SJCRH30 (cell line): ENCODE data around the gene GPR157. TPM values are rescaled to one million over a fixed set of nuclear protein-coding genes. Genes with fewer than 3 reads are reported as not detected.

ENCODE experiments used
- DNase-seq, 2 experiments: peaks; one replicate each; pipeline ENCODE4 v3.0.0-alpha.2; 2015 to 2020
- H3K27ac ChIP-seq: fragments of 250-450 bp; sonication (Bioruptor Pico); 2 replicates; pipeline ENCODE4 v1.5.1; 2020; ENCODE audit warnings: mild to moderate bottlenecking, moderate library complexity
- H3K27me3 ChIP-seq: fragments of 250-450 bp; sonication (Bioruptor Pico); 2 replicates; pipeline ENCODE4 v1.5.1; 2020; ENCODE audit warnings: mild to moderate bottlenecking, moderate library complexity
- H3K36me3 ChIP-seq: fragments of 250-450 bp; sonication (Bioruptor Pico); 2 replicates; pipeline ENCODE4 v1.5.1; 2020; ENCODE audit warnings: mild to moderate bottlenecking, moderate library complexity
- H3K4me1 ChIP-seq: fragments of 250-450 bp; sonication (Bioruptor Pico); 2 replicates; pipeline ENCODE4 v1.5.1; 2020; ENCODE audit warnings: mild to moderate bottlenecking, moderate library complexity
- H3K4me3 ChIP-seq: fragments of 250-450 bp; sonication (Bioruptor Pico); 2 replicates; pipeline ENCODE4 v1.5.1; 2020; ENCODE audit warnings: mild to moderate bottlenecking, moderate library complexity
- H3K9me3 ChIP-seq: fragments of 250-450 bp; sonication (Bioruptor Pico); replicated peaks from 2 replicates; pipeline ENCODE4 v1.5.1; 2020; ENCODE audit warnings: mild to moderate bottlenecking, moderate library complexity
- total RNA-seq: library from RNA; depleted of rRNA; stranded (reverse); fragments of >200 nt; shearing (Covaris generic); gene quantifications from 2 replicates; pipeline ENCODE4 v1.2.3, GENCODE V29; 2014; rRNA removed

Gene GPR157
- total RNA-seq, 1 experiment from 2014 or later: not detected

GRCh38 chr1:9058465-9058864 lies 70.4 kb downstream of the GPR157 start:
- Histone ChIP-seq H3K4me1 (no peaks in the 10 kb centered on the region), H3K9me3 (no peaks in the 10 kb centered on the region), H3K36me3 (no peaks in the 10 kb centered on the region), H3K27ac (no peak overlapping the region), H3K4me3 (no peak overlapping the region), H3K27me3 (no peaks in the 10 kb centered on the region)
- peak in 1 of 2 experiments; percentile 41 for DNase-seq

- no peaks in the 10 kb centered on the region for H3K27me3 ChIP-seq
- no peaks in the 10 kb centered on the region for H3K9me3 ChIP-seq
- H3K4me1 ChIP-seq: no peaks in the 10 kb centered on the region
- no peak overlapping the region for H3K27ac ChIP-seq
- H3K4me3 ChIP-seq: no peak overlapping the region
- no peak for DNase-seq
- no peaks in the 10 kb centered on the region for H3K36me3 ChIP-seq
These were observed 71.1 kb downstream of the GPR157 start for GRCh38 chr1:9057851-9058250.

- DNase-seq: no peak
- no peaks in the 10 kb centered on the region for H3K4me1 ChIP-seq
- no peak overlapping the region for H3K4me3 ChIP-seq
- H3K36me3 ChIP-seq: no peaks in the 10 kb centered on the region
- H3K27me3 ChIP-seq: no peaks in the 10 kb centered on the region; the same call in 1 of the 2 replicates
- no peaks in the 10 kb centered on the region for H3K9me3 ChIP-seq
- H3K27ac ChIP-seq: no peak overlapping the region
These were observed 76.4 kb downstream of the GPR157 start for GRCh38 chr1:9052272-9053049.

GRCh38 chr1:9051379-9051778 lies 77.5 kb downstream of the GPR157 start:
- Histone ChIP-seq H3K36me3 (no peaks in the 10 kb centered on the region), H3K27ac (no peak overlapping the region), H3K9me3 (no peaks in the 10 kb centered on the region), H3K4me1 (no peaks in the 10 kb centered on the region), H3K27me3 (peaks cover 6% of the 10 kb centered on the region; the same call in 1 of the 2 replicates), H3K4me3 (no peak overlapping the region)
- no peak for DNase-seq

- peaks cover 6% of the 10 kb centered on the region; the same call in 1 of the 2 replicates for H3K27me3 ChIP-seq
- no peaks in the 10 kb centered on the region for H3K36me3 ChIP-seq
- no peak for DNase-seq
- H3K4me3 ChIP-seq: no peak overlapping the region
- H3K9me3 ChIP-seq: no peaks in the 10 kb centered on the region
- no peaks in the 10 kb centered on the region for H3K4me1 ChIP-seq
- H3K27ac ChIP-seq: no peak overlapping the region
These were observed 78.1 kb downstream of the GPR157 start for GRCh38 chr1:9050803-9051202.

Other genes with a start within 250 kb of the GPR157 start
- not detected in 2 replicates for gene CA6, start 183.2 kb downstream of the GPR157 start, total RNA-seq
- gene SLC2A7, start 102.7 kb downstream of the GPR157 start, total RNA-seq: not detected in 2 replicates
- gene SLC2A5, start 59.5 kb downstream of the GPR157 start, total RNA-seq: not detected in 2 replicates
- 5.9 and 7.0 TPM in 2 replicates for gene H6PD, start 105.7 kb upstream of the GPR157 start, total RNA-seq
- 0.20 and 0.43 TPM in 2 replicates for gene SPSB1, start 163.8 kb upstream of the GPR157 start, total RNA-seq